CD8-positive, alpha-beta memory T cell (primary cell): ENCODE data around the gene LAMA3. TPM values are rescaled to one million over a fixed set of nuclear protein-coding genes. Genes with fewer than 3 reads are reported as not detected.

Experiments used
- CTCF ChIA-PET: fragments of 350-600 bp; sonication (Branson Sonifier 250); formaldehyde crosslinking; loops from one replicate; lab custom pipeline; 2021; ENCODE audit warnings: antibody characterized with exemption; lab: Charles Lee
- POLR2A ChIA-PET: fragments of 350-600 bp; sonication (Branson Sonifier 250); formaldehyde crosslinking; loops from one replicate; lab custom pipeline; 2021; ENCODE audit warnings: antibody characterized with exemption; lab: Charles Lee
- DNase-seq, 5 donors: peaks; one replicate each; pipeline versions ENCODE4 v3.0.0 to v3.0.0-alpha.2; 2020 to 2022; ENCODE audit warnings: mixed read lengths in 1 of 5
- H3K27ac ChIP-seq: one replicate; pipeline ENCODE4 v1.7.0; 2013; ENCODE audit warnings: low read depth, mild to moderate bottlenecking, low read length, moderate library complexity
- H3K27me3 ChIP-seq: 2 replicates; pipeline ENCODE4 v1.7.0; 2013; ENCODE audit warnings: low read length, mild to moderate bottlenecking; ENCODE audit not compliant: insufficient read depth, poor library complexity, severe bottlenecking
- H3K36me3 ChIP-seq: 2 replicates; pipeline ENCODE4 v1.7.0; 2013; ENCODE audit warnings: mild to moderate bottlenecking, low read length, moderate library complexity; ENCODE audit not compliant: insufficient read depth
- H3K4me1 ChIP-seq: 2 replicates; pipeline ENCODE4 v1.7.0; 2013; ENCODE audit warnings: mild to moderate bottlenecking, low read length, moderate library complexity; ENCODE audit not compliant: insufficient read depth
- H3K4me3 ChIP-seq: 2 replicates; pipeline ENCODE4 v1.7.0; 2013; ENCODE audit warnings: mild to moderate bottlenecking, low read length
- H3K9me3 ChIP-seq: 2 replicates; pipeline ENCODE4 v1.7.0; 2013; ENCODE audit warnings: mild to moderate bottlenecking, low read length
- H3K27ac Mint-ChIP-seq, 8 donors: one replicate each; pipeline ENCODE4 v1.8.0; 2020 to 2021; ENCODE audit warnings: mixed read lengths in 8 of 8, mild to moderate bottlenecking in 6 of 8, inconsistent platforms in 3 of 8, moderate library complexity in 3 of 8
- H3K27me3 Mint-ChIP-seq, 2 donors: one replicate each; pipeline ENCODE4 v1.8.0; 2020 to 2021; ENCODE audit warnings: mixed read lengths in 2 of 2, mild to moderate bottlenecking in 1 of 2, moderate library complexity in 1 of 2
- H3K36me3 Mint-ChIP-seq, 3 donors: one replicate each; pipeline ENCODE4 v1.8.0; 2020 to 2021; ENCODE audit warnings: mixed read lengths in 3 of 3, inconsistent platforms in 1 of 3, mild to moderate bottlenecking in 1 of 3
- H3K4me1 Mint-ChIP-seq, 3 donors: one replicate each; pipeline ENCODE4 v1.8.0; 2020 to 2021; ENCODE audit warnings: mixed read lengths in 3 of 3, inconsistent platforms in 1 of 3, mild to moderate bottlenecking in 1 of 3
- H3K4me3 Mint-ChIP-seq, 7 donors: one replicate each; pipeline ENCODE4 v1.8.0; 2020 to 2021; ENCODE audit warnings: mixed read lengths in 7 of 7, mild to moderate bottlenecking in 6 of 7, moderate library complexity in 4 of 7, inconsistent platforms in 2 of 7
- H3K9me3 Mint-ChIP-seq, 5 donors: one replicate each; pipeline ENCODE4 v1.8.0; 2020 to 2022; ENCODE audit warnings: mixed read lengths in 5 of 5, mild to moderate bottlenecking in 3 of 5, moderate library complexity in 2 of 5, inconsistent platforms in 1 of 5
- polyA plus RNA-seq: library from polyadenylated mRNA; unstranded; fragments of 300-500 nt; fragmentation: Illumina TruSeq; gene quantifications from one replicate; pipeline ENCODE4 v1.2.3, GENCODE V29; 2021
- total RNA-seq, 2 experiments: library from RNA; stranded (reverse); gene quantifications; one replicate each; pipeline ENCODE4 v1.2.3, GENCODE V29; 2021

Gene LAMA3
- total and polyA plus RNA-seq, 3 experiments from 2014 or later = 0.47 TPM; not detected in 2

DNA sequence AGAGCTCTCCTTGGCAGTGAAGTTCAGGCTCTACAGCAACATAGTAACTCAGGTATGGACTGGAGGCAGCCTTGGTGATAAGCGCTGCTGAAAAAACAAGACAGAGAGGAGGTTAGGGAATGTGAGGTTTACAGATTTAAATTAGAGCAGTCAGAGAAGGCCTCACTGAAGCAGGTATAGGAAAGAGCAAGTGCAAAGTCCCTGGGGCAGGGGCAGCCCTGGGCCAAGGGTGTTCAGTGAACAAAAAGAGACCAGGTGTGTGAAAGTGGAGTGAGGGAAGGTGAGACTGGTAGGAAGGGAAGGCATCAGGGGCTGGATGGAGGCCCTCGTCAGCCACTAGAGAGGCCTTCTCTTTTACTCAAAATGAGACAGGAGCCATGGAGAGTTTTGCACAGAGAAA lies 89.6 kb downstream of the LAMA3 start:
- Mint-ChIP-seq H3K27me3 (peaks cover 8 to 23% of the 10 kb centered on the region in 2 donors), H3K4me1 (no peaks in the 10 kb centered on the region), H3K27ac (no peak overlapping the region), H3K4me3 (no peak overlapping the region), H3K36me3 (peaks cover 0 to 1% (median 0%) of the 10 kb centered on the region in 3 donors), H3K9me3 (no peaks in the 10 kb centered on the region)
- Histone ChIP-seq H3K27me3 (no peaks in the 10 kb centered on the region), H3K27ac (no peak overlapping the region), H3K4me1 (no peaks in the 10 kb centered on the region), H3K4me3 (no peak overlapping the region), H3K36me3 (no peaks in the 10 kb centered on the region), H3K9me3 (no peaks in the 10 kb centered on the region)
- ChIA-PET CTCF (no interaction called here), POLR2A (no interaction called here)
- DNase-seq = no peak

DNA sequence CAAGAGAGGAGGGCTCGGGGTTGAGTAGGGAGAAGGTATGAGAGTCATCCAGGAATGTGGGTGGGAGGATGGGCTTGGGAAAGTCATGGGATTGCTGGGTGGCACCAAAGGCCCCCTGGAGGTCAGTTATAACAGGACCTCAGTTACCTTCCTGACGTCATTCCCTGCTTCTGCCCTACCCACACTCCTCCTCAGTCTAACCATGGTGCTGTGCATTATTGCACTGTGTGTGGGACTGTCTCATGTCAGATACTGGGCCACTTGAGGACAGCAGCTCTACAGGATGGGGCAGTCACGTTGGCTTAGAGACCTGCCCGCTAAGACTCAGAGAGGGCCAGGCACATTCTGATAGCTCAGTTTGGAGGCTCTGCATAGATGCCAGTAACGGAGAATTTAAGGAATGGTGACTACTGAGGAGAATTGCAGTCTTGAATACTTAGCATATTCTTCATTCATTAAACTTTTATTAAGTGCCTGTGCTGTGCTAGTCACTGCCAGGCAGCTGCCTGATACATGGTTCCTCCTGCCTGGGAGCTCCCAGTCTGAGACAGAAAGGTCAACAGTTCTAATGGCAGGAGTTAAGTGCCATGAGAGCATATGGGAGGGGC lies 90.5 kb downstream of the LAMA3 start:
- Histone ChIP-seq H3K4me3 (no peak overlapping the region), H3K4me1 (no peaks in the 10 kb centered on the region), H3K9me3 (no peaks in the 10 kb centered on the region), H3K27me3 (no peaks in the 10 kb centered on the region), H3K27ac (no peak overlapping the region), H3K36me3 (no peaks in the 10 kb centered on the region)
- H3K36me3 Mint-ChIP-seq = peaks cover 0 to 1% (median 0%) of the 10 kb centered on the region in 3 donors
- peaks cover 7 to 30% of the 10 kb centered on the region in 2 donors for H3K27me3 Mint-ChIP-seq
- peak overlapping the region in 1 of 8 donors; percentile 50 for H3K27ac Mint-ChIP-seq
- H3K9me3 Mint-ChIP-seq = no peaks in the 10 kb centered on the region
- CTCF ChIA-PET = no interaction called here
- no peak for DNase-seq
- H3K4me3 Mint-ChIP-seq = no peak overlapping the region
- H3K4me1 Mint-ChIP-seq = no peaks in the 10 kb centered on the region
- POLR2A ChIA-PET = no interaction called here

DNA sequence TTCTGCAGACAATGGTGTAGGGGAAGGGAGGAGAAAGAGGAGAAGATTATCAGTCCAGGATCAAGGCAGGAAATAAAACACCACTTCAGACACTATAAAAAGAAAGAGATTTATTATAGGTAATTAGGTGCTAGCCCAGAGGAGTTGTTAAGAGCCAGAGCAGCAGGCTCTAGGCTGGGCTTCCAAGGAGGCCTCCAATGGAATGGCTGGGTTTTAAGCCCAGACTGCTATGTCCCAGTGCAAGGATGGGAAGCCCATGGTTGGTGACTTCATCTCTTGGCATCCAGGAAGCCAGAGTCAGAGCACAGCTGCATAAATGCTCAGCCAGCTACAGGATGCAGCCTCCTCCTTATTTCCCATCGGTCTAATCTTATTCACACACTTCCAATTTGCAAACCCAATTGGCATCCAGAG lies 95.6 kb downstream of the LAMA3 start:
- H3K27ac ChIP-seq = no peak overlapping the region
- Mint-ChIP-seq H3K4me3 (no peak overlapping the region), H3K9me3 (peaks cover 0 to 20% (median 14%) of the 10 kb centered on the region in 5 donors), H3K27me3 (peaks cover 8 to 36% of the 10 kb centered on the region in 2 donors), H3K27ac (no peak overlapping the region), H3K36me3 (peaks cover 0 to 6% (median 6%) of the 10 kb centered on the region in 3 donors), H3K4me1 (no peaks in the 10 kb centered on the region)
- no peaks in the 10 kb centered on the region for H3K4me1 ChIP-seq
- no peaks in the 10 kb centered on the region for H3K36me3 ChIP-seq
- H3K4me3 ChIP-seq = no peak overlapping the region
- DNase-seq = no peak
- no peaks in the 10 kb centered on the region for H3K27me3 ChIP-seq
- POLR2A ChIA-PET = no interaction called here
- CTCF ChIA-PET = no interaction called here
- H3K9me3 ChIP-seq = no peaks in the 10 kb centered on the region

DNA sequence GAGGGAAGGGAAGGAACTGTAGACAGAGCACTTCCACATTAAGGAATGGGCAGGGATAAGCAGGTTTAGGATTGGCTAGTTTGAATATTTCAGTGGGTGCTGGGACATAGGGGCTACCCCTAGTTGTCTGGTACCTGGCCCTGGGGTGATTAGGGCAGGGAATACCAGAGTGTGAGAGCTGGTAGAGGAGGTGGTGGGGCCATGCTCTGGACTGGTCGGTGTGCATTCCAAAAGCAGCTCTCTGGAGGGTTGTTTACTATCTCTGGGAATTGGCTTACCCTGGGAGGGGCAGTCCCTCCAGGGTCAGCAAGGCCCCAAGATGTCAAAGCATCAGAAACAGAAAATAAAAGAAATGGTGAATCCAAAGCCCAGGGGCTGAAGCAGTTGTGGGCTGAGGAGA lies 103.8 kb downstream of the LAMA3 start:
- H3K4me1 Mint-ChIP-seq = no peaks in the 10 kb centered on the region
- Histone ChIP-seq H3K36me3 (no peaks in the 10 kb centered on the region), H3K27ac (no peak overlapping the region), H3K4me3 (no peak overlapping the region), H3K4me1 (no peaks in the 10 kb centered on the region), H3K9me3 (no peaks in the 10 kb centered on the region), H3K27me3 (no peaks in the 10 kb centered on the region)
- H3K4me3 Mint-ChIP-seq = no peak overlapping the region
- no peak overlapping the region for H3K27ac Mint-ChIP-seq
- H3K27me3 Mint-ChIP-seq = peaks cover 2 to 12% of the 10 kb centered on the region in 2 donors
- ChIA-PET POLR2A (no interaction called here), CTCF (no interaction called here)
- peaks cover 0 to 6% (median 3%) of the 10 kb centered on the region in 3 donors for H3K36me3 Mint-ChIP-seq
- H3K9me3 Mint-ChIP-seq = peaks cover 0 to 1% (median 0%) of the 10 kb centered on the region in 5 donors
- no peak for DNase-seq

DNA sequence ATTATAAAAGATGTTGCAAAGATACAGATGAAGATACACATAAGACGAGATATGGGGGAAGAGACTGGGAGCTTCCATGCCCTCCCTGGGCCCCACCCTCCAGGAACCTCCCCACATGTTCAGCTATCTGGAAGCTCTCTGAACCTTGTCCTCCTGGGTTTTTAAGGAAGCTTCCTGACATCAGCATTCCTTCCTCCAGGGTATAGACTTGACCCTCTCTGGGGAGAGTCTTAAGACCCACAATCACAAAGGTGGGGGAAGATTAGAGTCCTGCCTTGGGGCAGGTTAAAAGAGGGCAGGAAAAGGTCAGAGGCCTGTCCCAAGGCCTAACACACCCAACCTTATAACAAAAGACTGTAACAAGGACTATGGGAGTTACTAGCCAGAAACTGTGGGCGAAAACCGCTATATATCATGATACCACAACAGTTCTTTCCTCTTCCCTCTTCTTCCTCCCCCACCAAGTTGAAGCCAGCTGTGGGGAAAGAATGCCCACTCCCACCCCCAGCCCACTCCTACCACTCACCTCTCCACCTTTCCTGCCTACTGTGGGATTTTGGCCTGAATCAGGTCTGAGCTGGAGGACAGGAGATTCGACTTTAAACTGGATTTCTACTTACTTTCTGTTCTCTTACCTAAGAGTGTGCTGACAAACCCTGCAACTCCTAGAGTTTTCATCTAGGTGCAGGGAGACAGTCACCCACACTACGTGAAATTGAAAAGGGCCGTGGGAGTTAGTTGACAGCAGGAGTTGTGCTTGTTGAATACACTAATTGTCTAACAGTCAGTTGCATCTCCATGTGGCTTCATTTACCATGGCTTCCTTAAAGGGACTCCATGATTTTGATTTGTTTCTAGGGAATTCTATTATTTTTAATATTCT lies 105.0 kb downstream of the LAMA3 start:
- H3K4me1 ChIP-seq = no peaks in the 10 kb centered on the region
- no peaks in the 10 kb centered on the region for H3K27me3 ChIP-seq
- ChIA-PET POLR2A (no interaction called here), CTCF (no interaction called here)
- no peaks in the 10 kb centered on the region for H3K36me3 ChIP-seq
- Mint-ChIP-seq H3K9me3 (no peaks in the 10 kb centered on the region), H3K4me3 (no peak overlapping the region), H3K4me1 (no peaks in the 10 kb centered on the region), H3K36me3 (peaks cover 0 to 6% (median 4%) of the 10 kb centered on the region in 3 donors), H3K27me3 (peaks cover 2 to 14% of the 10 kb centered on the region in 2 donors), H3K27ac (no peak overlapping the region)
- H3K27ac ChIP-seq = no peak overlapping the region
- no peak overlapping the region for H3K4me3 ChIP-seq
- no peak for DNase-seq
- no peaks in the 10 kb centered on the region for H3K9me3 ChIP-seq

DNA sequence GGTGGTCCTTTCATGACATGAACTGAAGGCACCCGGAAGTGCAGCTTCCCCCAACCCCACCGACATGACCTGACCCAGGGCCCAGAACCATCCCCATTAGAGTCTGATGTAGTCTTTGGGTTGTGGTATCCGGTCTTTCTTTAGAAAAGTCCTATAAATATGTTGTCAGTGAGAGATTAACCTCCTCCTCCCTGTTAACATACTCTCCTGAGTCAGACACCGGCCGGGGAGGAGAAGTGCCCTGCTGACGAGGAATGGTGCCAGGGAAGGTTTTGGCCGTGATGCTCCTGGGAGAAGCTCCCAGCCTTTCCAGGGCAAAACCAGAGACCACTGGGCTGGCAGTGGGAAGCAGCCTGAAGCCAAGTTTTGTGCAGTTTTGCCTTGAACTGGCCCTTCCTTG lies 109.0 kb downstream of the LAMA3 start:
- no peak for DNase-seq
- Mint-ChIP-seq H3K36me3 (peaks cover 0 to 10% (median 1%) of the 10 kb centered on the region in 3 donors), H3K27me3 (peaks cover 18 to 28% of the 10 kb centered on the region in 2 donors), H3K9me3 (no peaks in the 10 kb centered on the region), H3K4me1 (no peaks in the 10 kb centered on the region), H3K27ac (no peak overlapping the region), H3K4me3 (no peak overlapping the region)
- ChIA-PET CTCF (interaction anchor here (0.8 kb wide), 1 partner anchor 14 kb away, joined by 3 read pairs; no protein-coding TSS in a partner anchor), POLR2A (no interaction called here)
- Histone ChIP-seq H3K36me3 (no peaks in the 10 kb centered on the region), H3K27me3 (no peaks in the 10 kb centered on the region), H3K9me3 (no peaks in the 10 kb centered on the region), H3K4me1 (no peaks in the 10 kb centered on the region), H3K4me3 (no peak overlapping the region), H3K27ac (no peak overlapping the region)

DNA sequence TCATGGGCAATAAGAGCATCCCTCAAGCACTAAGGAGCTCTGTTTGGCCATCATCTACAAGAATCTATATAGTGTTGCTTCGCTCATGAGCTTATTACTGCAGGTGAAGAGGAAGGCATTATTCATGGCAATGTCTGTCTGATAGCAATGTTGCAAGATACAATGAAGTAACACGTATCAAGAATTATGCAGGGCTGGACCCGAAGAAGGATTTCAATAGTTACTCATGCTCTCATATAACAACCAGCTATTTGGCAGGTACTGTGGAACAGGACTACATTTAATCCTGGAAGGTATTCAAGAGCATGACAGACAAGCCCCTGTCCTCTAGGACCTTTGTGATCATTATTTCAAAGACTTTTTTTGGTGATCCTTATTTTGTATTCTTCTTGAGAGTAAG lies 109.6 kb downstream of the LAMA3 start:
- no peaks in the 10 kb centered on the region for H3K4me1 ChIP-seq
- Mint-ChIP-seq H3K4me3 (no peak overlapping the region), H3K4me1 (no peaks in the 10 kb centered on the region), H3K9me3 (no peaks in the 10 kb centered on the region), H3K27ac (no peak overlapping the region), H3K27me3 (peaks cover 18 to 32% of the 10 kb centered on the region in 2 donors), H3K36me3 (peaks cover 0 to 10% (median 1%) of the 10 kb centered on the region in 3 donors)
- POLR2A ChIA-PET = no interaction called here
- H3K4me3 ChIP-seq = no peak overlapping the region
- no peaks in the 10 kb centered on the region for H3K9me3 ChIP-seq
- no peaks in the 10 kb centered on the region for H3K27me3 ChIP-seq
- no peak for DNase-seq
- H3K36me3 ChIP-seq = no peaks in the 10 kb centered on the region
- CTCF ChIA-PET = interaction anchor here (0.8 kb wide), 1 partner anchor 13 kb away, joined by 3 read pairs; no protein-coding TSS in a partner anchor
- H3K27ac ChIP-seq = no peak overlapping the region

DNA sequence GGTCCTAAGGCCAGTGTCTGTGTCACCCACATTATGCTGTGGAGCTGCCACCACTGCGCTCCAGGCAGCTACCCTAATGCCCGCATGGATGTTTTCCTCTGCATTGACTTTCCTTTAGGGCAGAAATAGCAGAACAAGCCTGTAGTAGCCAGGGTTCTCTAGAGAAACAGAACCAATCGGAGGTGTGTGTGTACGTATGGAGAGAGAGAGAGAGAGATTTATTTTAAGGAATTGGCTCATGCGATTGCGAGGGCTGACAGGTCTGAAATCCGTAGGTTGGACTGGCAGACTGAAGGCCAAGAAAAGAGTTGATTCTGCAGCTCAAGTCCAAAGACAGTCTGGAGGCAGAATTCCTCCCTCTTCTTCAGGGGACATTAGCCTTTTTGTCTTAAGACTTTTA lies 110.3 kb downstream of the LAMA3 start:
- Mint-ChIP-seq H3K9me3 (no peaks in the 10 kb centered on the region), H3K27ac (no peak overlapping the region), H3K27me3 (peaks cover 19 to 32% of the 10 kb centered on the region in 2 donors), H3K4me1 (no peaks in the 10 kb centered on the region), H3K4me3 (no peak overlapping the region), H3K36me3 (peaks cover 0 to 10% (median 1%) of the 10 kb centered on the region in 3 donors)
- no peak overlapping the region for H3K27ac ChIP-seq
- H3K36me3 ChIP-seq = no peaks in the 10 kb centered on the region
- ChIA-PET CTCF (interaction anchor here (0.9 kb wide), 1 partner anchor 119 kb away, joined by 3 read pairs; no protein-coding TSS in a partner anchor), POLR2A (no interaction called here)
- no peaks in the 10 kb centered on the region for H3K27me3 ChIP-seq
- H3K4me1 ChIP-seq = no peaks in the 10 kb centered on the region
- H3K4me3 ChIP-seq = no peak overlapping the region
- no peaks in the 10 kb centered on the region for H3K9me3 ChIP-seq
- no peak for DNase-seq
